Neural crest cell (in vitro differentiated cells): ENCODE results near the gene CALCOCO2. TPM values are rescaled to one million over a fixed set of nuclear protein-coding genes. Genes with fewer than 3 reads are reported as not detected.

ENCODE experiments used
- DNase-seq: peaks from one replicate; pipeline ENCODE4 v3.0.0; 2021; ENCODE audit warnings: low read depth, mixed read lengths, low spot score
- H3K27ac Mint-ChIP-seq: one replicate; pipeline ENCODE4 v1.8.0; 2021; ENCODE audit warnings: mild to moderate bottlenecking, mixed read lengths; ENCODE audit not compliant: unreplicated experiment
- H3K27me3 Mint-ChIP-seq: 2 replicates; pipeline ENCODE4 v1.8.0; 2021; ENCODE audit warnings: low read depth, mild to moderate bottlenecking, mixed read lengths
- H3K36me3 Mint-ChIP-seq: 2 replicates; pipeline ENCODE4 v1.8.0; 2021; ENCODE audit warnings: low read depth, mild to moderate bottlenecking, mixed read lengths
- H3K4me1 Mint-ChIP-seq: 2 replicates; pipeline ENCODE4 v1.8.0; 2021; ENCODE audit warnings: mixed read lengths
- H3K4me3 Mint-ChIP-seq: one replicate; pipeline ENCODE4 v1.8.0; 2021; ENCODE audit warnings: mild to moderate bottlenecking, mixed read lengths
- H3K9me3 Mint-ChIP-seq: 2 replicates; pipeline ENCODE4 v1.8.0; 2021; ENCODE audit warnings: mixed read lengths
- CTCF ChIP-seq: fragments of 200-600 bp; sonication (generic); conservative IDR thresholded peaks from 2 replicates; pipeline ENCODE4 v1.5.0; 2021; ENCODE audit warnings: antibody characterized with exemption, mild to moderate bottlenecking
- long read RNA-seq: library from polyadenylated mRNA; unstranded; transcript quantifications from one replicate; pipeline ENCODE4 v2.0.0, GENCODE V29; 2020
- total RNA-seq: library from RNA; stranded (reverse); gene quantifications from 2 replicates; pipeline ENCODE4 v1.2.1, GENCODE V29; 2021

The CALCOCO2 gene
- total RNA-seq, result 35.4 and 35.7 TPM in 2 replicates
- long read RNA-seq, transcript CALCOCO2-201 (13 exons, 3,682 nt), result major isoform, 89 of 98 reads
- long read RNA-seq, partial matches to known transcripts, result 3 of 98 reads
- long read RNA-seq, other reads (novel, unspliced or antisense), result 6 of 98 reads

- DNase-seq, result peak; percentile 70
- TF ChIP-seq CTCF, result peak; percentile 11
- Mint-ChIP-seq H3K9me3 (no peaks in the 10 kb centered on the region), H3K27ac (peak within 1 kb of the TSS; percentile 75), H3K4me1 (peaks cover 6% of the 10 kb centered on the region), H3K27me3 (peaks cover 2% of the 10 kb centered on the region), H3K4me3 (peak within 1 kb of the TSS; percentile 97), H3K36me3 (no peaks in the 10 kb centered on the region)
Measured at GRCh38 chr17:48830840-48831548, at the start of gene CALCOCO2. CALCOCO2 (plus strand) TSS chr17:48831035; CDS start chr17:48841708, 10,673 bp downstream.

- H3K27ac Mint-ChIP-seq, result no peak overlapping the region
- H3K4me3 Mint-ChIP-seq, result no peak overlapping the region
- H3K4me1 Mint-ChIP-seq, result peaks cover 15% of the 10 kb centered on the region
- H3K36me3 Mint-ChIP-seq, result no peaks in the 10 kb centered on the region
- TF ChIP-seq CTCF, result no peak
- no peak for DNase-seq
- H3K9me3 Mint-ChIP-seq, result no peaks in the 10 kb centered on the region
- H3K27me3 Mint-ChIP-seq, result peaks cover 50% of the 10 kb centered on the region
Measured at GRCh38 chr17:48787828-48788227, 43.0 kb upstream of the CALCOCO2 start.

- DNase-seq, result no peak
- H3K9me3 Mint-ChIP-seq, result no peaks in the 10 kb centered on the region
- no peaks in the 10 kb centered on the region for H3K36me3 Mint-ChIP-seq
- peaks cover 37% of the 10 kb centered on the region for H3K27me3 Mint-ChIP-seq
- TF ChIP-seq CTCF, result no peak
- H3K4me1 Mint-ChIP-seq, result peaks cover 22% of the 10 kb centered on the region
- no peak overlapping the region for H3K4me3 Mint-ChIP-seq
- no peak overlapping the region for H3K27ac Mint-ChIP-seq
Measured at GRCh38 chr17:48790607-48791127, 40.2 kb upstream of the CALCOCO2 start.

GRCh38 chr17:48791128-48792032, 39.5 kb upstream of the CALCOCO2 start:
- Mint-ChIP-seq H3K27me3 (peaks cover 34% of the 10 kb centered on the region), H3K9me3 (no peaks in the 10 kb centered on the region), H3K27ac (no peak overlapping the region), H3K36me3 (no peaks in the 10 kb centered on the region), H3K4me3 (no peak overlapping the region), H3K4me1 (peaks cover 25% of the 10 kb centered on the region)
- TF ChIP-seq CTCF, result peak; percentile 83
- peak; percentile 68 for DNase-seq

GRCh38 chr17:48792033-48792798, 38.6 kb upstream of the CALCOCO2 start:
- no peak for DNase-seq

More at GRCh38 chr17:48792033-48792798, 38.6 kb upstream of the CALCOCO2 start:
- Mint-ChIP-seq H3K9me3 (no peaks in the 10 kb centered on the region), H3K4me3 (no peak overlapping the region), H3K36me3 (no peaks in the 10 kb centered on the region), H3K27me3 (peaks cover 28% of the 10 kb centered on the region), H3K4me1 (peaks cover 25% of the 10 kb centered on the region), H3K27ac (no peak overlapping the region)
- no peak for TF ChIP-seq CTCF
